Iris pigment epithelial cell (primary cell): ENCODE measurements around the gene DSC2.

Source experiments
- DNase-seq: peaks from one replicate; pipeline ENCODE4 v3.0.0-alpha.2; 2011; ENCODE audit warnings: low read depth

The DSC2 gene

GRCh38 chr18:31098878-31099277, 3.3 kb downstream of the DSC2 start:
- DNase-seq = no peak

- no peak for DNase-seq
Measured at GRCh38 chr18:31097666-31098065, 4.6 kb downstream of the DSC2 start.

GRCh38 chr18:31093880-31094279, 8.3 kb downstream of the DSC2 start:
- no peak for DNase-seq

- no peak for DNase-seq
Measured at GRCh38 chr18:31093294-31093693, 8.9 kb downstream of the DSC2 start.

GRCh38 chr18:31091350-31091749, 10.9 kb downstream of the DSC2 start:
- DNase-seq = no peak

GRCh38 chr18:31088532-31088931, 13.7 kb downstream of the DSC2 start:
- no peak for DNase-seq

- no peak for DNase-seq
Measured at GRCh38 chr18:31079973-31080372, 22.2 kb downstream of the DSC2 start.

GRCh38 chr18:31077878-31078277, 24.3 kb downstream of the DSC2 start:
- no peak for DNase-seq

- no peak for DNase-seq
Measured at GRCh38 chr18:31072175-31072574, 30.0 kb downstream of the DSC2 start.

- DNase-seq = peak; percentile 11
Measured at GRCh38 chr18:31070206-31070605, 32.0 kb downstream of the DSC2 start.

GRCh38 chr18:31066266-31066665, 36.0 kb downstream of the DSC2 start:
- DNase-seq = no peak

GRCh38 chr18:31065036-31065773, 37.0 kb downstream of the DSC2 start:
- DNase-seq = no peak

- peak; percentile 31 for DNase-seq
Measured at GRCh38 chr18:31064130-31064529, 38.1 kb downstream of the DSC2 start.

GRCh38 chr18:31061945-31062344, 40.3 kb downstream of the DSC2 start:
- no peak for DNase-seq

GRCh38 chr18:31058897-31059296, 43.3 kb downstream of the DSC2 start:
- DNase-seq = no peak

- DNase-seq = no peak
Measured at GRCh38 chr18:31057917-31058316, 44.3 kb downstream of the DSC2 start.

GRCh38 chr18:31057051-31057450, 45.2 kb downstream of the DSC2 start:
- no peak for DNase-seq

- no peak for DNase-seq
Measured at GRCh38 chr18:31056296-31056695, 45.9 kb downstream of the DSC2 start.

GRCh38 chr18:31050635-31051034, 51.6 kb downstream of the DSC2 start:
- DNase-seq = no peak

- DNase-seq = no peak
Measured at GRCh38 chr18:31049189-31049588, 53.0 kb downstream of the DSC2 start.

- DNase-seq = no peak
Measured at GRCh38 chr18:31048216-31048615, 54.0 kb downstream of the DSC2 start.

GRCh38 chr18:31046916-31047315, 55.3 kb downstream of the DSC2 start:
- DNase-seq = no peak

- no peak for DNase-seq
Measured at GRCh38 chr18:31045599-31045998, 56.6 kb downstream of the DSC2 start.

GRCh38 chr18:31044926-31045325, 57.3 kb downstream of the DSC2 start:
- no peak for DNase-seq
